ENCODE measurements around the gene RNF222. TPM values are rescaled to one million over a fixed set of nuclear protein-coding genes. Genes with fewer than 3 reads are reported as not detected.
"Not testable (repeated sequence)": the region's sequence is repeated elsewhere in the genome, so short reads cannot be mapped to it uniquely, and the experiment has no call there.

Gene RNF222
- total and polyA plus RNA-seq, 5 donors from 2014 or later: 0.19 to 0.81 (median 0.27) TPM; not detected in 2

- not testable (repeated sequence) for H3K36me3 Mint-ChIP-seq; H3K27ac ChIP-seq (ENCODE audit: insufficient read depth, low read length, poor library complexity, severe bottlenecking); H3K4me3 Mint-ChIP-seq; H3K9me3 Mint-ChIP-seq; H3K9me3 ChIP-seq (ENCODE audit: control insufficient read depth in 2 of 2, low read length in 2 of 2); H3K27me3 ChIP-seq (ENCODE audit: control insufficient read depth, insufficient read depth, low read length); H3K36me3 ChIP-seq (ENCODE audit: control insufficient read depth, insufficient read depth, low read length); ATAC-seq (ENCODE audit: low read depth in 2 of 2); DNase-seq; H3K4me3 ChIP-seq (ENCODE audit: low read depth, low read length)
- Mint-ChIP-seq H3K27ac (peak overlapping the region in 2 of 3 donors; percentile 51 to 97), H3K4me1 (peaks cover 0 to 19% (median 14%) of the 10 kb centered on the region in 4 donors), H3K27me3 (peaks cover 28% of the 10 kb centered on the region)
- H3K4me1 ChIP-seq (ENCODE audit: control insufficient read depth, insufficient read depth, low read length, poor library complexity, severe bottlenecking): peaks cover 13% of the 10 kb centered on the region
Observed at GRCh38 chr17:8394497-8394896, 3.1 kb downstream of the RNF222 start.

GRCh38 chr17:8393470-8394231 is 4.0 kb downstream of the RNF222 start:
- H3K9me3 Mint-ChIP-seq: peaks cover 0 to 1% (median 0%) of the 10 kb centered on the region in 7 donors
- Histone ChIP-seq H3K4me3 (ENCODE audit: low read depth, low read length) (peak overlapping the region; percentile 43), H3K9me3 (ENCODE audit: control insufficient read depth in 2 of 2, low read length in 2 of 2) (no peaks in the 10 kb centered on the region), H3K27me3 (ENCODE audit: control insufficient read depth, insufficient read depth, low read length) (peaks cover 3% of the 10 kb centered on the region), H3K4me1 (ENCODE audit: control insufficient read depth, insufficient read depth, low read length, poor library complexity, severe bottlenecking) (peaks cover 13% of the 10 kb centered on the region), H3K36me3 (ENCODE audit: control insufficient read depth, insufficient read depth, low read length) (no peaks in the 10 kb centered on the region), H3K27ac (ENCODE audit: insufficient read depth, low read length, poor library complexity, severe bottlenecking) (no peak overlapping the region)
- peak overlapping the region in 3 of 4 donors; percentile 51 to 73 (median 52) for H3K4me3 Mint-ChIP-seq
- H3K36me3 Mint-ChIP-seq: no peaks in the 10 kb centered on the region
- peak; percentile 86 to 97 for ATAC-seq (ENCODE audit: low read depth in 2 of 2)
- H3K27ac Mint-ChIP-seq: peak overlapping the region; percentile 86 to 98 (median 97)
- DNase-seq: peak in 2 of 3 donors; percentile 59 to 82
- peaks cover 0 to 19% (median 14%) of the 10 kb centered on the region in 4 donors for H3K4me1 Mint-ChIP-seq
- H3K27me3 Mint-ChIP-seq: peaks cover 27% of the 10 kb centered on the region

DNA sequence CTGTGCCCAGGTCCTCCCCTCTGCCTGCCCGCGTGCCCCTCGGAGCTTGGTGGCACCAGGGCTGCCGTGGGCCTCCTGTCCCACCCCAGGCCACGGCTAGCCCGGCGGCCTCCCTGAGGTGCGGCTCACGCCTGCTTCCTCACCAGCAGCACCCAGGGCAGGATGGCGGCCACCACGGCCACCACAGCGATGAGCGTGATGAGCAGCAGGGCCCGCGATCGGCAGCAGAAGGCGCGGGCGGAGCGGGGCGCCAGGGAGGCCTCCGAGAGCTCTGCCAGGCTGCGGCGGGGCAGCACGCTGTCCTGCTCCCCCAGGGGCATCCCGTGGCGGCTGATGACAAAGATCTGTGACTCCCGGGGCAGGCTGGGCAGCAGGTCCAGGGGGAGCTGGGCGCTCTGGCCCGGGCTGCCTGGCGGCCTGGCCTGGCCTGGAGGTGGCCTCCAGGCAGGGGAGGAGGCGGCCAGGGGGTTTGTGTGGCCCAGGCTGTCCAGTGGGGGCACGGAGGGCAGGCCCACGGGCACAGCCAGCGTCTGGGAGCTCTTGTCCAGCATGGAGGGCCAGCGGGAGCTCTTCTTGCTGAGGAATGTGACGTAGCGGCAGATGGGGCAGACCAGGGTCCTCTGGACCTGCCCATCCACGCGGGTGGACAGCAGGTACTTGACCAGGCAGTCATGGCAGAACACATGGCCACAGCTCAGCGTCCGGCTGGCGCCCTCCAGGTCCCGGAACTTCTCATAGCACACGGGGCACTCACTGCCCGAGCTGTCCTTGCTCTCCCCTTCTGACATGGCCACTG is 4.8 kb downstream of the RNF222 start:
- peaks cover 0 to 1% (median 0%) of the 10 kb centered on the region in 7 donors for H3K9me3 Mint-ChIP-seq
- no peaks in the 10 kb centered on the region for H3K36me3 Mint-ChIP-seq
- peaks cover 0 to 23% (median 14%) of the 10 kb centered on the region in 4 donors for H3K4me1 Mint-ChIP-seq
- peaks cover 20% of the 10 kb centered on the region for H3K27me3 Mint-ChIP-seq
- no peak overlapping the region for H3K4me3 Mint-ChIP-seq
- peak overlapping the region in 2 of 3 donors; percentile 97 to 98 for H3K27ac Mint-ChIP-seq
- ATAC-seq (ENCODE audit: low read depth in 2 of 2): no peak
- Histone ChIP-seq H3K4me3 (ENCODE audit: low read depth, low read length) (no peak overlapping the region), H3K36me3 (ENCODE audit: control insufficient read depth, insufficient read depth, low read length) (no peaks in the 10 kb centered on the region), H3K27ac (ENCODE audit: insufficient read depth, low read length, poor library complexity, severe bottlenecking) (no peak overlapping the region), H3K4me1 (ENCODE audit: control insufficient read depth, insufficient read depth, low read length, poor library complexity, severe bottlenecking) (peaks cover 13% of the 10 kb centered on the region), H3K9me3 (ENCODE audit: control insufficient read depth in 2 of 2, low read length in 2 of 2) (no peaks in the 10 kb centered on the region), H3K27me3 (ENCODE audit: control insufficient read depth, insufficient read depth, low read length) (peaks cover 2% of the 10 kb centered on the region)
- DNase-seq: no peak

GRCh38 chr17:8392274-8392673 is 5.4 kb downstream of the RNF222 start:
- no peaks in the 10 kb centered on the region for H3K36me3 Mint-ChIP-seq
- Histone ChIP-seq H3K27ac (ENCODE audit: insufficient read depth, low read length, poor library complexity, severe bottlenecking) (no peak overlapping the region), H3K4me3 (ENCODE audit: low read depth, low read length) (no peak overlapping the region), H3K36me3 (ENCODE audit: control insufficient read depth, insufficient read depth, low read length) (no peaks in the 10 kb centered on the region), H3K9me3 (ENCODE audit: control insufficient read depth in 2 of 2, low read length in 2 of 2) (no peaks in the 10 kb centered on the region), H3K27me3 (ENCODE audit: control insufficient read depth, insufficient read depth, low read length) (no peaks in the 10 kb centered on the region), H3K4me1 (ENCODE audit: control insufficient read depth, insufficient read depth, low read length, poor library complexity, severe bottlenecking) (peaks cover 13% of the 10 kb centered on the region)
- no peak for DNase-seq
- peaks cover 0 to 1% (median 0%) of the 10 kb centered on the region in 7 donors for H3K9me3 Mint-ChIP-seq
- peaks cover 15% of the 10 kb centered on the region for H3K27me3 Mint-ChIP-seq
- no peak for ATAC-seq (ENCODE audit: low read depth in 2 of 2)
- no peak overlapping the region for H3K4me3 Mint-ChIP-seq
- H3K27ac Mint-ChIP-seq: peak overlapping the region in 1 of 3 donors; percentile 23
- peaks cover 0 to 23% (median 16%) of the 10 kb centered on the region in 4 donors for H3K4me1 Mint-ChIP-seq

- H3K27me3 ChIP-seq (ENCODE audit: control insufficient read depth, insufficient read depth, low read length): no peaks in the 10 kb centered on the region
- no peaks in the 10 kb centered on the region for H3K36me3 ChIP-seq (ENCODE audit: control insufficient read depth, insufficient read depth, low read length)
- Mint-ChIP-seq H3K4me1 (peaks cover 0 to 23% (median 18%) of the 10 kb centered on the region in 4 donors), H3K27ac (no peak overlapping the region), H3K27me3 (peaks cover 15% of the 10 kb centered on the region), H3K4me3 (no peak overlapping the region), H3K36me3 (no peaks in the 10 kb centered on the region), H3K9me3 (peaks cover 0 to 3% (median 0%) of the 10 kb centered on the region in 7 donors)
- H3K4me3 ChIP-seq (ENCODE audit: low read depth, low read length): no peak overlapping the region
- H3K4me1 ChIP-seq (ENCODE audit: control insufficient read depth, insufficient read depth, low read length, poor library complexity, severe bottlenecking): peaks cover 13% of the 10 kb centered on the region
- no peak overlapping the region for H3K27ac ChIP-seq (ENCODE audit: insufficient read depth, low read length, poor library complexity, severe bottlenecking)
- no peak for DNase-seq
- no peak for ATAC-seq (ENCODE audit: low read depth in 2 of 2)
- no peaks in the 10 kb centered on the region for H3K9me3 ChIP-seq (ENCODE audit: control insufficient read depth in 2 of 2, low read length in 2 of 2)
Observed at GRCh38 chr17:8391711-8392110, 5.9 kb downstream of the RNF222 start.

- DNase-seq (no peak), ATAC-seq (ENCODE audit: low read depth in 2 of 2) (no peak)
- peaks cover 8% of the 10 kb centered on the region for H3K4me1 ChIP-seq (ENCODE audit: control insufficient read depth, insufficient read depth, low read length, poor library complexity, severe bottlenecking)
- no peak overlapping the region for H3K27ac ChIP-seq (ENCODE audit: insufficient read depth, low read length, poor library complexity, severe bottlenecking)
- H3K9me3 ChIP-seq (ENCODE audit: control insufficient read depth in 2 of 2, low read length in 2 of 2): no peaks in the 10 kb centered on the region
- Mint-ChIP-seq H3K27ac (peak overlapping the region; percentile 68 to 87 (median 76)), H3K36me3 (peaks cover 1% of the 10 kb centered on the region), H3K4me3 (peak overlapping the region in 1 of 4 donors; percentile 54), H3K27me3 (no peaks in the 10 kb centered on the region), H3K9me3 (peaks cover 0 to 2% (median 0%) of the 10 kb centered on the region in 7 donors), H3K4me1 (peaks cover 2 to 27% (median 17%) of the 10 kb centered on the region in 4 donors)
- no peaks in the 10 kb centered on the region for H3K36me3 ChIP-seq (ENCODE audit: control insufficient read depth, insufficient read depth, low read length)
- H3K4me3 ChIP-seq (ENCODE audit: low read depth, low read length): no peak overlapping the region
- H3K27me3 ChIP-seq (ENCODE audit: control insufficient read depth, insufficient read depth, low read length): no peaks in the 10 kb centered on the region
Observed at GRCh38 chr17:8387914-8388651, 9.5 kb downstream of the RNF222 start.

DNA sequence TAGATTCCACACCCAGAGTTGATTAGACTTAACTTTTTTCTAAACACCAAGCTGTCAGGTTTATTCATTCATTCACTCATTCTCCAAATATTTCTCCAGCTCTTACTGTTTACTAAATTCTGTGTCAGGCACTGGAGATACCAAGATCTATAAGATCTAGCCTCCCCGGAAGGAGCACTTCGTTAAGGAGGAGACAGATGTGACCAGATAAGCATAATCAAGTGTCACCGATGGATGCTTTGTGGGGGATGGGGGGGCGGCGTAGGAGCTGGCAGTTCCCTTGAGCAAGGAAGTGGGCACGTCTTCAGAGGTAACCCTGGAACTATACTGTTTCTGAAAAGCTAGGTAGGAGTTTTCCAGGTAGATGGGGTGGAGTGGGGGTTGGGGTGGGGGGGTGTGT is 10.8 kb downstream of the RNF222 start:
- Mint-ChIP-seq H3K27ac (peak overlapping the region in 1 of 3 donors; percentile 64), H3K9me3 (peaks cover 0 to 2% (median 0%) of the 10 kb centered on the region in 7 donors), H3K27me3 (no peaks in the 10 kb centered on the region), H3K36me3 (peaks cover 5% of the 10 kb centered on the region), H3K4me1 (peaks cover 5 to 33% (median 22%) of the 10 kb centered on the region in 4 donors), H3K4me3 (peak overlapping the region; percentile 8 to 70 (median 56))
- Histone ChIP-seq H3K36me3 (ENCODE audit: control insufficient read depth, insufficient read depth, low read length) (peaks cover under 1% of the 10 kb centered on the region), H3K4me3 (ENCODE audit: low read depth, low read length) (no peak overlapping the region), H3K27me3 (ENCODE audit: control insufficient read depth, insufficient read depth, low read length) (no peaks in the 10 kb centered on the region), H3K9me3 (ENCODE audit: control insufficient read depth in 2 of 2, low read length in 2 of 2) (no peaks in the 10 kb centered on the region), H3K4me1 (ENCODE audit: control insufficient read depth, insufficient read depth, low read length, poor library complexity, severe bottlenecking) (peaks cover 13% of the 10 kb centered on the region), H3K27ac (ENCODE audit: insufficient read depth, low read length, poor library complexity, severe bottlenecking) (no peak overlapping the region)
- DNase-seq (no peak), ATAC-seq (ENCODE audit: low read depth in 2 of 2) (no peak)

Measured in CD4-positive, CD25-positive, alpha-beta regulatory T cell (primary cell).